GM12872 (cell line): Measurements from ENCODE around the gene SENP2.
A peak's percentile ranks its signal among the peaks of the same experiment; 100 is the strongest.

ENCODE experiments used
- TF ChIP-seq, protein P1 (sequence below): IDR thresholded peaks from 3 replicates; pipeline ENCODE4 v1.5.1; 2011; ENCODE audit warnings: low read depth, mild to moderate bottlenecking, low read length, moderate library complexity; ENCODE audit not compliant: insufficient read depth

The SENP2 gene

DNA sequence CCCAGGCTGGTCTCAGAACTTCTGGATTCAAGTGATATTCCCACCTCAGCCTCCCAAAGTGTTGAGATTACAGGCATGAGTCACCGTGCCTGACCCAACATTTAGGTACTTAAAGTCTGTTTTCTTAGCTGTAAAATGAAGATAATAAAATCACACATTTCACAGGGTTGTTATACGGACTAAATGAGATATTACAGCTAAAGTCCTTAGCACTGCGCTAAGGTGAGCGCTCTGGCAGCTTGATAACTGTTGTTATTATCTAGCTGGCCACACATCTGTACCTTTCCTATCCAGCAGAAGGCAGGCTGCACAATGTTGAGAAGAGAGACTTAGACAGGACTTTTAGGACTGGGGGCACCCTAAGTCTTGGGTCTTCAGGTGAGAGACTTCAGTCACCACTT, 31.0 kb upstream of the SENP2 start:
- TF ChIP-seq, protein P1, sequence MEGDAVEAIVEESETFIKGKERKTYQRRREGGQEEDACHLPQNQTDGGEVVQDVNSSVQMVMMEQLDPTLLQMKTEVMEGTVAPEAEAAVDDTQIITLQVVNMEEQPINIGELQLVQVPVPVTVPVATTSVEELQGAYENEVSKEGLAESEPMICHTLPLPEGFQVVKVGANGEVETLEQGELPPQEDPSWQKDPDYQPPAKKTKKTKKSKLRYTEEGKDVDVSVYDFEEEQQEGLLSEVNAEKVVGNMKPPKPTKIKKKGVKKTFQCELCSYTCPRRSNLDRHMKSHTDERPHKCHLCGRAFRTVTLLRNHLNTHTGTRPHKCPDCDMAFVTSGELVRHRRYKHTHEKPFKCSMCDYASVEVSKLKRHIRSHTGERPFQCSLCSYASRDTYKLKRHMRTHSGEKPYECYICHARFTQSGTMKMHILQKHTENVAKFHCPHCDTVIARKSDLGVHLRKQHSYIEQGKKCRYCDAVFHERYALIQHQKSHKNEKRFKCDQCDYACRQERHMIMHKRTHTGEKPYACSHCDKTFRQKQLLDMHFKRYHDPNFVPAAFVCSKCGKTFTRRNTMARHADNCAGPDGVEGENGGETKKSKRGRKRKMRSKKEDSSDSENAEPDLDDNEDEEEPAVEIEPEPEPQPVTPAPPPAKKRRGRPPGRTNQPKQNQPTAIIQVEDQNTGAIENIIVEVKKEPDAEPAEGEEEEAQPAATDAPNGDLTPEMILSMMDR: 0 out of 3 replicates have a peak, but pooled peaks have one; percentile 3

DNA sequence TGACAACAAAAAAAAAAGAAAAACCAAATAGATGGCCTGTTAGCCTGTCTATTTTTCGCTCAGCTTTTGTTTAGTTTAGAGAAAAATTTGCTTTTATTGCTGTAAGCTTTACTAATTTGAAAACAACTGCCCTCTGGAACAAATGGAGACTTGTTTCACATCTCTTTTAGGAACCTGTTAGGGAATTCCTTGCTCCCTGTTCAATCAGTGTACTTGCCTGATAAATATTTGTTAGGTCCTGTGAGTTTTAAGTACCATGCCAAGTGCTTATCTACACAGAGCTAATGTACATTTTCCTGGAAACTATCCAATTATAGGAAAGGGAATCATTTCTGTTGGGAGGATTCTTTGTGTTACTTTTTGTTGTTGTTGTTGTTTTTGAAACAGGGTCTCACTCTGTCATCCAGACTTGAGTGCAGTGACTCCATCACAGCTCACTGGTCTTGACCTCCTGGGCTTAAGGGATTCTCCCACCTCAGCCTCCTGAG, 30.2 kb upstream of the SENP2 start:
- TF ChIP-seq, protein P1: no peak

DNA sequence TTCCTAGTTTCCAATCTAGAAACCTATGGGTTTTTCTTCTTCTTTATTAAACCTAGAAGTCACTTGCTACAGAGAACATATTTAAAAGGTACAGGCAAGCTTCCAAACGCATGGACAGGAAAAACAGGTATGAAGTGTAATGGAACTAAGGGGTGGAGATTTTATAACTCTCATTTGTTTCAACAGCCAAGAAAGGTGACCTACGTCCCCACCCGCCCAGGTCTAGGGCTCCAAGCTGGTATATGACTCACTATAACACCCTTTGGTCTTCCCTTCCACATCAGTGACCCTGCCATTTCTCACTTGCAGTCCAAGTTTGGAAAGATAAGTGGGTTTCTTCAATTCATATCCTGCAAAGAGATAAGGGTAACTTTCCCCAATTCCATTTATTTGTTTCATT, 27.7 kb upstream of the SENP2 start:
- TF ChIP-seq, protein P1: no peak

DNA sequence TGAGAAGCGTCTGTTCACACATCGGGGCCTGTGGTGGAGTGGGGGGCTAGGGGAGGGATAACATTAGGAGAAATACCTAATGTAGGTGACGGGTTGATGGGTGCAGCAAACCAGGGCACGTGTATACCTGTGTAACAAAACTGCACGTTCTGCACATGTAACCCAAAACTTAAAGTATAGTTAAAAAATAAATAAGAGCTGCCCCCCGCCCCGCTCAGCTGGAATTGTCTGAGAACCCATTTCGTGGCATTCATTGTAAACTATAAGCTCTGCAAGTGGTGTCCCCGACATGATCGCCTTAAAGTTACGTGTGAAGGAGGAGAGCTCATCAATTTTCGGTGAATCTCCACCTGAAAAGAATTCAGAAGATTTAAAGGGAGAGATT, 26.4 kb upstream of the SENP2 start:
- TF ChIP-seq, protein P1: no peak

DNA sequence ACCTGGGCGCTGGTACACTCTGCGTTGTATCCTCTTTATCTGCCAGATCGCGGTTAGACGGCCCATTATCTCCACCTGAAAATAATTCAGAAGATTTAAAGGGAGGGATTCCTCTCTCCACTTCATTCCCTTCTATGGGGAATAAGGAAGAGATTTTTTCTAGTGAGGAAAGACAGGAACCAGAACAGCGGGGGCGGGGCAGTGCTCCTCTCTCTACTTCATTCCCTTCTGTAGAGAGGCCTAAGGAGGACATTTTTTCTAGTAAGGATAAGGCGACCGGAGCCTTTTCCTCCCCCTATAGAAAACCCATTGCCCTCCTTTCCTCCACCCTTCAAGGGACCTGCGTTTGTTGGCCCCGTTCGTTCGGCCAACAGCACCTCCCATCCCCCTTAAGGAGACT, 25.4 kb upstream of the SENP2 start:
- TF ChIP-seq, protein P1: no peak

DNA sequence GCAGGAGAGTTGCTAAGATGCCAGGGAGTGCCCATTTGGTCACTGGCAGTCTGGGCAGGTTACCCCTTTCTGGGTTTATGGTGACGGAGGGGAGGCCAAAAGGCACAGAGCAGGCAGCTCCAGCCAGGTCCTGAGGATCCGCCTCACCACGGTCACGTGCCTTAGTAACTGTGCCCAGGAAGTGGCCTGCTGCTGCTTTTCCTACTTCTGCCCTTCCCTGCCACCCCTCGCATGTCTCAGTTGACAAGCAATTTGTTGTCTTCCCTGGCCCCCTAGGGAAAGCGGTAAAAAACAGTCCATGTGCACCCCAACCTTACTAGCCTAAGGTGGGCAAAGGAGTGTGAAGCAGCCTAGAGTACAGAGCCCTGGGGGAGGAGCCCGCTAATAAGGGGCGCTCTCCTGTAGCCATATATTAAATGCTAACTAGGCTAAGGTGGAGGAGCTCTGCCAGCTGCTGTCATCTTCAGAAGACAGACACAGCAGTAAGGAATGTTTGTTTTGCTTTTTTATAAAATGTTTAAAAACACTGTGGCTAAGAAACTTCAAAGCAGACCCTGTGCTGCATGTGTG, 24.6 kb upstream of the SENP2 start:
- TF ChIP-seq, protein P1: no peak

DNA sequence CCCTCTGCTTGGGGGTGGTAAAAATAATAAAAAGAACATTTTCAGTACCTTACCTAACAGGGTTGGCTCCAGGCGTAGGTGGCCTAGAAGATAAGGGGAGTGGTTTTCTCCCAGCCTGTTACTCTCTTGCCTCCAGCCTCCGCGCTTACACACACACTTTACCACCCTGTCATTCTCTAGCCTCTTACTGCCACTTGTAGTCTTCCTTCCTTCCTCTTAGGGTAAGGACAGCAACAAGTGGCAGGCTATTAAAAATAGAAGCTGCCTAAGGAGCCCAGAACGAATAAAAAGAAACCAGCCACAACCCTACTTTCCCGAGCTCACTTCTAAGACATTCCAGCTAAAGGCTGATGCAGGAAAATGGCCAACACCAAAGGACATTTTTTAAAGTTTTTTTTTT, 24.1 kb upstream of the SENP2 start:
- TF ChIP-seq, protein P1: no peak
